Mesendoderm (in vitro differentiated cells): ENCODE measurements around the gene MMEL1.

Source experiments
- DNase-seq: peaks from one replicate; pipeline ENCODE4 v3.0.0; 2013
- H2AK5ac ChIP-seq: 2 replicates; pipeline ENCODE4 v1.6.1; 2013; ENCODE audit warnings: low read length, inconsistent platforms
- H2BK120ac ChIP-seq: 2 replicates; pipeline ENCODE4 v1.6.1; 2013; ENCODE audit warnings: low read depth, mild to moderate bottlenecking, low read length, moderate library complexity, mixed read lengths
- H2BK15ac ChIP-seq: replicated peaks from 2 replicates; pipeline ENCODE4 v1.6.1; 2013; ENCODE audit warnings: low read depth, mild to moderate bottlenecking, moderate library complexity
- H2BK5ac ChIP-seq: 2 replicates; pipeline ENCODE4 v1.6.1; 2013; ENCODE audit warnings: low read length, inconsistent platforms
- H3K18ac ChIP-seq: 2 replicates; pipeline ENCODE4 v1.6.1; 2013; ENCODE audit warnings: mild to moderate bottlenecking, low read length, mixed read lengths
- H3K23ac ChIP-seq: one replicate; pipeline ENCODE4 v1.6.1; 2013; ENCODE audit warnings: low read length
- H3K27ac ChIP-seq: 2 replicates; pipeline ENCODE4 v1.5.1; 2013; ENCODE audit warnings: low read depth, mild to moderate bottlenecking, inconsistent platforms, low read length, moderate library complexity
- H3K27me3 ChIP-seq: 2 replicates; pipeline ENCODE4 v1.6.1; 2013; ENCODE audit warnings: low read length, control low read depth, mild to moderate bottlenecking, inconsistent platforms; ENCODE audit not compliant: insufficient read depth, poor library complexity
- H3K36me3 ChIP-seq: 2 replicates; pipeline ENCODE4 v1.6.1; 2013; ENCODE audit warnings: low read length, inconsistent platforms; ENCODE audit not compliant: control insufficient read depth, insufficient read depth
- H3K4ac ChIP-seq: one replicate; pipeline ENCODE4 v1.6.1; 2013; ENCODE audit warnings: low read depth, mild to moderate bottlenecking, low read length, moderate library complexity
- H3K4me1 ChIP-seq: 2 replicates; pipeline ENCODE4 v1.6.1; 2013; ENCODE audit warnings: low read depth, low read length, inconsistent platforms; ENCODE audit not compliant: control insufficient read depth
- H3K4me2 ChIP-seq: 2 replicates; pipeline ENCODE4 v1.6.1; 2013; ENCODE audit warnings: low read length
- H3K4me3 ChIP-seq: 2 replicates; pipeline ENCODE4 v1.5.1; 2013; ENCODE audit warnings: mild to moderate bottlenecking, low read length
- H3K56ac ChIP-seq: one replicate; pipeline ENCODE4 v1.6.1; 2013; ENCODE audit warnings: low read length
- H3K79me1 ChIP-seq: 2 replicates; pipeline ENCODE4 v1.6.1; 2013; ENCODE audit warnings: low read length, inconsistent platforms
- H3K79me2 ChIP-seq: 2 replicates; pipeline ENCODE4 v1.6.1; 2013; ENCODE audit warnings: mild to moderate bottlenecking, low read length; ENCODE audit not compliant: control insufficient read depth, insufficient read depth
- H3K9ac ChIP-seq: 2 replicates; pipeline ENCODE4 v1.6.1; 2013; ENCODE audit warnings: low read length, inconsistent platforms
- H4K5ac ChIP-seq: one replicate; pipeline ENCODE4 v1.6.1; 2013; ENCODE audit warnings: low read length
- H4K8ac ChIP-seq: one replicate; pipeline ENCODE4 v1.6.1; 2013; ENCODE audit warnings: low read depth, mild to moderate bottlenecking, control low read depth, low read length, moderate library complexity
- WGBS: extraction: QIAGEN DNeasy Blood & Tissue Kit; methylation state at CpG from one replicate; pipeline ENCODE4 v1.1.7; 2013; ENCODE audit warnings: low lambda C conversion rate, missing lambda C conversion rate; ENCODE audit not compliant: insufficient coverage; ENCODE audit errors: extremely low coverage; 5-methylcytosine and 5-hydroxymethylcytosine counted together

Gene MMEL1

GRCh38 chr1:2561898-2562895, 70.6 kb downstream of the MMEL1 start:
- no peak overlapping the region for H3K4me2 ChIP-seq
- WGBS: no CpG with 5 or more reads among the region's 24 CpGs
- no peaks in the 10 kb centered on the region for H3K36me3 ChIP-seq
- no peak overlapping the region for H2AK5ac ChIP-seq
- no peak overlapping the region for H3K9ac ChIP-seq
- H3K79me2 ChIP-seq: no peaks in the 10 kb centered on the region
- H3K27ac ChIP-seq: no peak overlapping the region
- no peaks in the 10 kb centered on the region for H3K79me1 ChIP-seq
- no peak for DNase-seq
- H3K4me1 ChIP-seq: no peaks in the 10 kb centered on the region
- no peak overlapping the region for H4K5ac ChIP-seq
- H2BK15ac ChIP-seq: no peak overlapping the region
- no peak overlapping the region for H2BK5ac ChIP-seq
- no peak overlapping the region for H3K23ac ChIP-seq
- H3K4me3 ChIP-seq: no peak overlapping the region
- no peak overlapping the region for H4K8ac ChIP-seq
- H3K27me3 ChIP-seq: no peaks in the 10 kb centered on the region
- H3K56ac ChIP-seq: no peak overlapping the region
- H3K18ac ChIP-seq: no peak overlapping the region
- no peak overlapping the region for H2BK120ac ChIP-seq
- H3K4ac ChIP-seq: no peak overlapping the region

- H3K27ac ChIP-seq: no peak overlapping the region
- no CpG with 5 or more reads among the region's 11 CpGs for WGBS
- no peak overlapping the region for H3K9ac ChIP-seq
Measured at GRCh38 chr1:2561446-2561845, 71.4 kb downstream of the MMEL1 start.

GRCh38 chr1:2560299-2561073, 72.3 kb downstream of the MMEL1 start:
- Histone ChIP-seq H3K9ac (no peak overlapping the region), H4K8ac (no peak overlapping the region), H3K56ac (no peak overlapping the region), H2AK5ac (no peak overlapping the region), H4K5ac (no peak overlapping the region), H3K79me1 (no peaks in the 10 kb centered on the region), H3K27me3 (no peaks in the 10 kb centered on the region), H2BK5ac (no peak overlapping the region), H3K36me3 (no peaks in the 10 kb centered on the region), H3K4me3 (no peak overlapping the region), H2BK120ac (no peak overlapping the region), H3K23ac (no peak overlapping the region), H3K4me2 (no peak overlapping the region), H3K18ac (no peak overlapping the region), H2BK15ac (no peak overlapping the region), H3K79me2 (no peaks in the 10 kb centered on the region), H3K4ac (no peak overlapping the region), H3K27ac (no peak overlapping the region), H3K4me1 (no peaks in the 10 kb centered on the region)
- no peak for DNase-seq
- no CpG with 5 or more reads among the region's 15 CpGs for WGBS

More at GRCh38 chr1:2561446-2561845, 71.4 kb downstream of the MMEL1 start:
- Histone ChIP-seq H3K79me2 (no peaks in the 10 kb centered on the region), H3K23ac (no peak overlapping the region), H3K79me1 (no peaks in the 10 kb centered on the region), H4K5ac (no peak overlapping the region), H2AK5ac (no peak overlapping the region), H3K4me1 (no peaks in the 10 kb centered on the region), H3K4ac (no peak overlapping the region), H3K56ac (no peak overlapping the region), H3K36me3 (no peaks in the 10 kb centered on the region), H3K27me3 (no peaks in the 10 kb centered on the region), H2BK5ac (no peak overlapping the region), H3K18ac (no peak overlapping the region), H3K4me2 (no peak overlapping the region), H4K8ac (no peak overlapping the region), H2BK15ac (no peak overlapping the region), H2BK120ac (no peak overlapping the region), H3K4me3 (no peak overlapping the region)
- DNase-seq: no peak

GRCh38 chr1:2559509-2560298, 73.1 kb downstream of the MMEL1 start:
- Histone ChIP-seq H3K4me1 (no peaks in the 10 kb centered on the region), H3K4ac (no peak overlapping the region), H4K8ac (no peak overlapping the region), H3K79me1 (no peaks in the 10 kb centered on the region), H3K4me2 (no peak overlapping the region), H3K4me3 (no peak overlapping the region), H3K27me3 (no peaks in the 10 kb centered on the region), H3K9ac (no peak overlapping the region), H2BK120ac (no peak overlapping the region), H2BK15ac (no peak overlapping the region), H3K27ac (no peak overlapping the region), H2AK5ac (no peak overlapping the region), H3K23ac (no peak overlapping the region), H2BK5ac (no peak overlapping the region), H3K79me2 (no peaks in the 10 kb centered on the region), H3K18ac (no peak overlapping the region), H4K5ac (no peak overlapping the region), H3K56ac (no peak overlapping the region), H3K36me3 (no peaks in the 10 kb centered on the region)
- DNase-seq: no peak
- no CpG with 5 or more reads among the region's 35 CpGs for WGBS

- no peaks in the 10 kb centered on the region for H3K79me2 ChIP-seq
- H4K8ac ChIP-seq: no peak overlapping the region
- no peak overlapping the region for H3K9ac ChIP-seq
- H2BK15ac ChIP-seq: no peak overlapping the region
- H4K5ac ChIP-seq: no peak overlapping the region
- no peaks in the 10 kb centered on the region for H3K36me3 ChIP-seq
- H3K4me1 ChIP-seq: no peaks in the 10 kb centered on the region
- H2AK5ac ChIP-seq: no peak overlapping the region
- no peak overlapping the region for H3K27ac ChIP-seq
- H3K4me2 ChIP-seq: no peak overlapping the region
- no peak overlapping the region for H2BK5ac ChIP-seq
- no peak for DNase-seq
- H3K27me3 ChIP-seq: no peaks in the 10 kb centered on the region
- H3K23ac ChIP-seq: no peak overlapping the region
- no peak overlapping the region for H2BK120ac ChIP-seq
- H3K18ac ChIP-seq: no peak overlapping the region
- H3K56ac ChIP-seq: no peak overlapping the region
- H3K4me3 ChIP-seq: no peak overlapping the region
- no CpG with 5 or more reads among the region's 6 CpGs for WGBS
- H3K79me1 ChIP-seq: no peaks in the 10 kb centered on the region
- H3K4ac ChIP-seq: no peak overlapping the region
Measured at GRCh38 chr1:2558861-2559260, 74.0 kb downstream of the MMEL1 start.
